GM19468 (cell line): ENCODE measurements around the gene MFSD12.
"Not testable (repeated sequence)": the region's sequence is repeated elsewhere in the genome, so short reads cannot be mapped to it uniquely, and the experiment has no call there.

ENCODE experiments used
- ATAC-seq: cut with Tn5 transposase; IDR thresholded peaks from one replicate; pipeline ENCODE4 v1.9.1; 2021; ENCODE audit warnings: mild to moderate bottlenecking, moderate library complexity, moderate number of reproducible peaks; ENCODE audit not compliant: unreplicated experiment; ENCODE audit errors: extremely low read depth

Gene MFSD12

GRCh38 chr19:3538965-3539755 is 18.2 kb downstream of the MFSD12 start, which contains the start of gene TEKTIP1:
Gene TEKTIP1 (plus strand): TSS chr19:3539174. CDS start chr19:3539178, 4 bp downstream.
- no peak for ATAC-seq

- ATAC-seq = no peak
Observed at GRCh38 chr19:3538258-3538929, 19.0 kb downstream of the MFSD12 start.

GRCh38 chr19:3537438-3538240 is 19.7 kb downstream of the MFSD12 start:
- no peak for ATAC-seq

- no peak for ATAC-seq
Observed at GRCh38 chr19:3537101-3537437, 20.3 kb downstream of the MFSD12 start.

GRCh38 chr19:3536429-3537100 is 20.8 kb downstream of the MFSD12 start:
- no peak for ATAC-seq

- ATAC-seq = no peak
Observed at GRCh38 chr19:3535981-3536380, 21.4 kb downstream of the MFSD12 start.

- ATAC-seq = no peak
Observed at GRCh38 chr19:3535563-3535965, 21.8 kb downstream of the MFSD12 start.

GRCh38 chr19:3535235-3535535 is 22.2 kb downstream of the MFSD12 start:
- no peak for ATAC-seq

GRCh38 chr19:3534375-3535234 is 22.8 kb downstream of the MFSD12 start:
- no peak for ATAC-seq

- ATAC-seq = no peak
Observed at GRCh38 chr19:3533563-3534216, 23.7 kb downstream of the MFSD12 start.

GRCh38 chr19:3533033-3533432 is 24.4 kb downstream of the MFSD12 start:
- ATAC-seq = no peak

GRCh38 chr19:3532154-3532786 is 25.1 kb downstream of the MFSD12 start:
- ATAC-seq = no peak

- no peak for ATAC-seq
Observed at GRCh38 chr19:3531716-3532115, 25.7 kb downstream of the MFSD12 start.

GRCh38 chr19:3530389-3530788 is 27.0 kb downstream of the MFSD12 start:
- ATAC-seq = no peak

- not testable (repeated sequence) for ATAC-seq
Observed at GRCh38 chr19:3529299-3529698, 28.1 kb downstream of the MFSD12 start.

- no peak for ATAC-seq
Observed at GRCh38 chr19:3528539-3529211, 28.7 kb downstream of the MFSD12 start.

GRCh38 chr19:3528080-3528479 is 29.3 kb downstream of the MFSD12 start:
- no peak for ATAC-seq

GRCh38 chr19:3527238-3527910 is 30.0 kb downstream of the MFSD12 start:
- ATAC-seq = no peak
